HG03558 (cell line): ENCODE results near the gene FAM20A.
"Not testable (repeated sequence)": the region's sequence is repeated elsewhere in the genome, so short reads cannot be mapped to it uniquely, and the experiment has no call there.

Source experiments
- ATAC-seq: cut with Tn5 transposase; IDR thresholded peaks from one replicate; pipeline ENCODE4 v1.9.1; 2021; ENCODE audit warnings: moderate number of reproducible peaks; ENCODE audit not compliant: unreplicated experiment; ENCODE audit errors: extremely low read depth

FAM20A gene

DNA sequence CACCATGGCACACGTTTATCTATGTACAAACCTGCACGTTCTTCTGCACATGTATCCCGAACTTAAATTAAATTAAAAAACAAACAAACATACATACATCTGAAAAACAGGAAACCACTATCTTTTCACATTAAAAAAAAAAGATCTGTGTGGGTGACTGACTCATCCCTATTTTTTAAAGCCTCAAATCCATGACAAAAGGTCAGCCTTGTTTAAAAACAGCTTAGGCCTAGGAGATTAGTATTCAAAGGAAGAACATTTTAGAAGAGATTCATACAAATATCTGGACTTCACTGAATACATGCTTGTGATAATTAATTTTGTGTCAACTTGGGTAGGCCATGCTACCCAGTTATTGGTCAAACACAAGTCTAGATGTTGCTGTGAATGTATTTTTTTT, 93.6 kb downstream of the FAM20A start:
- no peak for ATAC-seq

DNA sequence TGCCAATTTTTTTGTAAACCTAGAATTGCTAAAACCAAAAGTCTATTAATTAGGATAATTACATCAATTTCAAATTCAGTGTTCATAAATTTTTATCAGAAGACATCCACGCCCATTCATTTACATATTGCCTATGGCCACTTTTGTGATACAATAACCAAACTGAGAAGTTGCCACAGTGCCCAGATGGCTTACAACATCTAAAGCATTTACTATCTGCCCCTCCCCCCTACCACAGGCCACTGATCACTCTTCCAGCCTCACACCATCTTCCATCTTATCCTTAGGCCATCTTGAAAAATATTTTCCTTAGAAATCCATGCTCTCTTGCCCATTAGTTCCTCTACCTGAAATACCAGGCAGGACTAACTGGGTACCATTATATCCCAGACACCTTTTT, 95.2 kb downstream of the FAM20A start:
- ATAC-seq = no peak

DNA sequence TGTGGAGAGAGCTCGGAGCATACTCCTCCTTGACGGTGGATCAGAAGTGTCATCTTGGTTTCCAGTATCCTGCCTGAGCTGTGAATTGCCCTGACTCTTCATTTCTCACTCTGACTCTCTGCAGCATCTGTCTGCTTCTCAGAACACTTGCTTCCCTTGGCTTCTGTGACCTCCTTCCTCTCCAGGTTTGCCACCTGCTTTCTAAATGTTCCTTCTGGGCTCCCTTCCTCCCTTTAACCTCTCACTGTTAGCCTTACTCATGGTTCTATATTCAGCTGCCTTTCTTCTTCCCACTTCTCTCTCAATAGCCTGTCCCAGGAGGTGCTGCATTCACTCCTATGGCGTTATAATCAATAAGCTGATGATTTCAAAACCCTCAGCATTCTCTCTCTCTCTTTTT, 100.1 kb downstream of the FAM20A start:
- no peak for ATAC-seq

DNA sequence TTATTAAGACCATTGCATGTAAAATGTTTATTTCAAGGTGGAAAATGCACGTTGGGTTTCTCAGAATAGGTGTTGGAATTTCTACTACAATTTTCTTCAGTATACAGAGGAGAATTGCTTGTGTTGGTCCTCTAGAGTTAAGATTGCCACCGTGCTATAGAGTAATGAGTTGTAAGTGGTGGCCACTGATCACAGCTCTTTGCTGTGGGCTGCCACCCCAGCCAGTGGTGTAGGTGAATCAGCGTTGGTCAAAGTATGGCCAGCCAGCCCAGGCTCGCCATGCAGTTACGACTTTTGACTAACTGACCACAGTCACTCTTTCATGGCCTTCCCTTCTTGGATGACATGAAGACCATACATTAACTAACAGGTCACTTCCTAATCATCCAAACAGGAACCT, 101.6 kb downstream of the FAM20A start:
- no peak for ATAC-seq

DNA sequence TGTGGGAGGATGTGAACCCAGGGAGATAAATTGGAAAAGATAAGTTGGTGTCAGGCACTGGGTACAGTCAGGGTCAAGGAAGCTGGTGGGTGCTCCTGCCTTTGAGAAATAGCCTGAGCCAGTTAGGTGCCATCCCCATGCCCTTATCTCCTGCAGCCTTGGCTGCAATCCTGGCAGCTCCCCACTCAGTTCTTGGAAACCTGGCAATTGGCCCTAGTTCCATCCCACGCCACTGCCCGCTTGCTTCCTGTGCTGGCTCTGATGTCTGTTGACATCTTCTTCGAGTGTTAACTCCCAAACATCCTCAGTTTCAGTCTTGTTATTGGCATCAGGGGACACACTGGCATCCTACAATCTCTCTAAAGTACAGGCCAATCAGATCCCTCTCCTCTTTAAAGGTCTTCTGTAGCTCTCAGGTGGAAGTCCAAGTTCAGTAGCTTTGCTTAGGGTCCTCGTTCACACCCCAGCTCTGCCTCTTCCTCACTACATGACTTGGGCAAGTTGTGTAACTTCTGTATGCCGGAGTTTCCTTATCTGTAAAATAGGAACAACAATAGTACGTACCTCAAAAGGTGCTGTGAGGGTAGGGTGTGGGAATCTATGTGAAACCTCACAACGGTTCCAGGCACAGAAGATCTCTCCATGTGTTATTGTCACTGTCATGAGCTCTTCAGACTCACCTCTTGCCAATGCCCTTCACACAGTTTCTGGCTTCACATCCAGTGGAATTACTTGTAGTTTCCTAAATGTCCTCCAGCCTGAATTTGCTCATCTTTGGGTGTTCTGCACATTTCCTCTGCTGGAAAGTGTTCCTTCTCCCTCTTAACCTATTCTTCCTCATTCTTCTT, 102.5 kb downstream of the FAM20A start:
- ATAC-seq = no peak

DNA sequence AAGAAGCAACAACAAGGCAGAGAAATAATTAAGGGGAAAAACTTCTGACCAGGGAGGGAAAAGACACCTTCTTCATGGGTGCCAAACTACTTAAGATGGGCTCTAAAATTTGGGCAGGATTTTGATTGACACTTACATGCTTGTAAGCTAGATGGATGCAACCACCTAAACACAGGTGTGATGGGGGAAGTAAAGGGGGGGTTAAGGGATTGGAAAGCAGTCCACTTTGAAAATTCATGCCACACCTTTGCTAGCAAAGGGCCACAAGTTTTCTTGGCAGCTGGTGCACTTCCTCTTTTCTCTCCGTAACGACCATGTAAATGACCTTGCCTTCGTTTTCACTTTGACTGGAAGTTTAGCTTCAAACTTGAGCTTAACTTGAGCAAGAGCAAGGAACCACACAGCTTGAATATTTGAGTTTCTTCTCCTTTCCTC, 103.3 kb downstream of the FAM20A start:
- ATAC-seq = peak; percentile 84

DNA sequence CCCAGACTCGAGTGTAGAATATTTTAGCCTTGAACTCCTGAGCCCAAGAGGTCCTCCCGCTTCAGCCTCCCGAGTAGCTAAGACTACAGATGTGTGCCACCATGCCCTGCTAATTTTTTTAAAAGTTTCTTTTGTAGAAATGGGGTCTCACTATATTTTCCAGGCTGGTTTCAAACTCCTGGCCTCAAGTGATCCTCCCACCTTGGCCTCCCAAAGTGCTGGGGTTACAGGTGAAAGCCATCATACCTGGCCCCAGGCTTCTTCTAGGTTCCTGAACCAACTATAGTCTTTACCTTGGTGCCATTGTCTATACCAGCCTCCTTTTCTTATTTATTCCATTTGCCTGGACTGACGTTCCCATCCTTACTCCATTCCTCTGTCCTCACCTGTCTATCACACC, 106.1 kb downstream of the FAM20A start:
- no peak for ATAC-seq

DNA sequence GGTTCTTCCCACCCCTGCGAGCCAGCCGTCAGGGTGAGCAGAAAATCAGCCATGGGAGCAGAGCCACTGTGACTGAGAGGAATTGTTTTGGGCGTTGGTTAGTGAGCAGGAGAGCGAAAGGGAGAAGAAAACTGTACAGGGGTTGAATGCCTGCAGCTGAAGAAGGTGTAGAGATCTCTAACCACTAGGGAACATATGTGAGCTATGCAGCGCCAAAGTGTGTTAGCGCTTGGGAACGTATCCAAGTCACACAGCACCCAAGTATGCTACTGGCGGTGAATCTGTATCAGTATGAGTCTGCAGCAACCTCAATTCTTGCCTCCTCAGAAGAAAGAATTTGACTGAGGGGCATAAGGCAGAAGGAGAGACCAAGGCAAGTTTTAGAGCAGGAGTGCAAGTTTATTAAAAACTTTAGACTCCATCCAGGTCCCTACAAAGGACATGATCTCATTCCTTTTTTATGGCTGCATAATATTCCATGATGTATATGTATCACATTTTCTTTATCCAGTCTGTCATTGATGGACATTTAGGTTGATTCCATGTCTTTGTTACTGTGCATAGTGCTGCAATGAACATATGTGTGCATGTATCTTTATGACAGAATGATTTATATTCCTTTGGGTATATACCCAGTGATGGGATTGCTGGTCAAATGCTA, 108.6 kb downstream of the FAM20A start:
- not testable (repeated sequence) for ATAC-seq

DNA sequence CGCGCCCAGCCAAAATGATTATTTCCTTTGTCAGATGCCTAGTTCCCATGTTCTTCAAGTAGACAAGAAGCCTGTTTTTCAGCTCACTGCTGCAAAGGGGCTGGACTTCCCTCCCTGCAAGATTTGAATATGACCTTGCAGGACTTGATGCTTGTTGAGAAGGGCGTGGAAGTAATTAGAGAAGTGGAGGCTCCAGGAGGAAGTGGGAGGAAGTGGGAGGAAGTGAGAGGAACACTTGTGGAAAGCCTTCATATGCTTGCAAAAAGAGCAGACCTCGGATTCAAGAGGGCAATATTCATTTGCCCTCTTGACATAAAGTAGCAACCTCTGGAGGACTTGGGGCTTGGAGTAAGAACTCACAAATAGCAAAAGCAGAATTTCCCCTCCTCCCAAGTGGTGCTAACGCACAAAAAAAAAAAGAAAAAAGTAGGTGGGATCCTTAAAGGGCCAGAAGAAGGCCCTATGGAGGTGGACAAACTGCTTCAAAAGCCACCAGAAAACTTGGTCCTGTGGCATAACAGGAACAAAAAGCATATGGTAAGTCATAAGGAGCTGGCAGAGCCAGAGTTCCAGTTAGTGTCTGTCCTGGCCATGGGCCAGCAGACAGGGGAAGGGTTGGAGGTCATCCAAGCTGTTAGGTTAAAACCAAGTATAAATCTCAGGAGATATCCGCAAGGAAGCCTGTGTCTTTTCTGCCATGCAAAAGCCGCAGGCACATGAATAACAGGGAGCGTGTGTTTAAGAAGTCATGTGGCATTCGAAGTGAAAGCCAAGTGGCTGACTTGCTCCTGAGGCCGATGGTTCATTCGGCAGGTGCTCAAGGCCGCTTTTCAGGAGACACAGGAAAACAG, 109.6 kb downstream of the FAM20A start:
- ATAC-seq = no peak

DNA sequence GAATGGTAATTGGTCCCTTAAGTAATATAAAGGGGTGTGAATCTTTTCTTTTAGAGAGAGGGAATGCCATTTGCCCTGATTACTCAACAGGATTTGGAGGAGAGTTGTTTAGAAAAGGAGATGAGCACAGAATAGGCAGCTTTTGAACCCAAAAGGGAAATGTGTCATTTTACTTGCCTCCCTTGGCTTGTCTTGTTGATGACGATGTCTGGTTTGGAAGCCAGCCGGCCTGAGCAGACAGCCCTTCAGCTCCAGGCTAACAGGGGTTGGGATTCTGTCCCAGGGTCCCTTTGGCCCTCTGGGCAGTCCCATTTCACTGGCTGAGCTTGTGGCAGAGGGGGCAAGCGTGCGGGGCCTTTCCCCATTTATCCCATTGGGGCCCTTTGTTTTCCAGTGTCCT, 111.2 kb downstream of the FAM20A start:
- no peak for ATAC-seq
